Activated naive CD8-positive, alpha-beta T cell treated with anti-CD3 and anti-CD28 coated beads for 36 hours (primary cell): ENCODE data around the gene PHACTR2. TPM values are rescaled to one million over a fixed set of nuclear protein-coding genes. Genes with fewer than 3 reads are reported as not detected.
"Not testable (repeated sequence)": the region's sequence is repeated elsewhere in the genome, so short reads cannot be mapped to it uniquely, and the experiment has no call there.

Source experiments
- DNase-seq: peaks from one replicate; pipeline ENCODE4 v3.0.0; 2021
- H3K27ac Mint-ChIP-seq: one replicate; pipeline ENCODE4 v1.8.0; 2022; ENCODE audit warnings: mild to moderate bottlenecking, moderate library complexity, mixed read lengths
- H3K27me3 Mint-ChIP-seq: one replicate; pipeline ENCODE4 v1.8.0; 2022; ENCODE audit warnings: mild to moderate bottlenecking, mixed read lengths
- H3K36me3 Mint-ChIP-seq: one replicate; pipeline ENCODE4 v1.8.0; 2021; ENCODE audit warnings: mild to moderate bottlenecking, mixed read lengths
- H3K4me1 Mint-ChIP-seq: one replicate; pipeline ENCODE4 v1.8.0; 2021; ENCODE audit warnings: mixed read lengths
- H3K4me3 Mint-ChIP-seq: one replicate; pipeline ENCODE4 v1.8.0; 2022; ENCODE audit warnings: mild to moderate bottlenecking, moderate library complexity, mixed read lengths
- H3K9me3 Mint-ChIP-seq: one replicate; pipeline ENCODE4 v1.8.0; 2022; ENCODE audit warnings: mixed read lengths
- total RNA-seq, 2 experiments: library from RNA; stranded (reverse); gene quantifications; one replicate each; pipeline ENCODE4 v1.2.3, GENCODE V29; 2021

PHACTR2 gene
- total RNA-seq, 2 experiments from 2014 or later = 18.8 to 22.1 TPM

GRCh38 chr6:143734641-143735063 lies 56.9 kb downstream of the PHACTR2 start:
- Mint-ChIP-seq H3K27me3 (no peaks in the 10 kb centered on the region), H3K4me3 (no peak overlapping the region), H3K27ac (no peak overlapping the region), H3K4me1 (peaks cover 32% of the 10 kb centered on the region), H3K36me3 (peaks cover 4% of the 10 kb centered on the region), H3K9me3 (no peaks in the 10 kb centered on the region)
- DNase-seq = no peak

- DNase-seq, H3K9me3 Mint-ChIP-seq, H3K27me3 Mint-ChIP-seq, H3K36me3 Mint-ChIP-seq, H3K4me3 Mint-ChIP-seq, H3K27ac Mint-ChIP-seq: not testable (repeated sequence)
- peaks cover 17% of the 10 kb centered on the region for H3K4me1 Mint-ChIP-seq
These were observed 60.4 kb downstream of the PHACTR2 start for GRCh38 chr6:143738072-143738690.

GRCh38 chr6:143739341-143739851 lies 61.6 kb downstream of the PHACTR2 start:
- peaks cover 9% of the 10 kb centered on the region for H3K4me1 Mint-ChIP-seq
- H3K4me3 Mint-ChIP-seq = no peak overlapping the region
- no peaks in the 10 kb centered on the region for H3K9me3 Mint-ChIP-seq
- H3K27me3 Mint-ChIP-seq = no peaks in the 10 kb centered on the region
- no peak for DNase-seq
- peaks cover 2% of the 10 kb centered on the region for H3K36me3 Mint-ChIP-seq
- H3K27ac Mint-ChIP-seq = no peak overlapping the region

GRCh38 chr6:143740213-143740612 lies 62.4 kb downstream of the PHACTR2 start:
- Mint-ChIP-seq H3K4me3 (no peak overlapping the region), H3K9me3 (no peaks in the 10 kb centered on the region), H3K4me1 (peaks cover 2% of the 10 kb centered on the region), H3K27ac (no peak overlapping the region), H3K27me3 (no peaks in the 10 kb centered on the region), H3K36me3 (peaks cover 2% of the 10 kb centered on the region)
- DNase-seq = no peak

- Mint-ChIP-seq H3K36me3 (peaks cover 2% of the 10 kb centered on the region), H3K4me1 (peaks cover 2% of the 10 kb centered on the region)
These were observed 63.7 kb downstream of the PHACTR2 start for GRCh38 chr6:143741480-143741879.

DNA sequence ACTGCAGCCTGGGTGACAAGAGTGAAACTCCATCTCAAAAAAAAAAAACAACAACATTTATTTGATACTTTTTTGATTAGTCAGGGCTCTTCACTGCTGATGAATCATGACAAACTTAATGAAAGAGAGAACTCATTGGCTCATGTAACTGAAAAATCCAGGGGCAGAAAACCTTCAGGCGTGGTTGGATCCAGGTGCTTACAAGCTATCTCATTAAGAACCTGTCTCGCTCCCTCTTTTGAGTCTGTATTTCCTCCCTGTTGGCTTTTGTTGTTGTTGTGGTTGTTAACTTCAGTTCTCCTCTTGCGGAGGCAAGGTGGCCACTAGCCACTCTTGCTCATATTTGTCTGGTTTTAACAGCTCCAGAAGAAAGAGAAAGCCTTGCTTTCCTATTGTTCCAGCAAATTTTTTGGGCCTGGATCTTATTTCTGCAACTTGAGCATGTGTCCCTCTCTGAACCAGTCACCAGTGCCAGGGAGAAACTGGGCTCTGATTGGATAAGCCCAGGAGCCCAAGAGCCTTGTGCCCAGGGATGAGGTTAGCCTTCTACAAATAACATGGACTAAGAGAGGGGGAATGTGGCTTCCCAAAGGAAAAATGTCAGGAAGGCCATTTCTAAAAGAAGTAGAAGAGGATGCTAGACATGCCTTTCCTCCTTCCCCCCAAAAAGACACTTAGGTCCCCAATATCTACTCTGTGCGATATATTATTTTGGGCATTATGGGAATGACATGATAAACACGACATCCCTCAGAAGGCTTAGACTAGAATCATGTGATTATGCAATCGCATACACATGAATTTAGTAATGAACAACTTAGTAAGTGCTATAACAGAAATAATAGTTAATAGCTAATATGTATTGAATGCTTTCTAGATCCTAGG lies 64.5 kb downstream of the PHACTR2 start:
- Mint-ChIP-seq H3K9me3 (no peaks in the 10 kb centered on the region), H3K27me3 (no peaks in the 10 kb centered on the region), H3K27ac (no peak overlapping the region), H3K4me1 (peaks cover 2% of the 10 kb centered on the region), H3K36me3 (peaks cover 2% of the 10 kb centered on the region), H3K4me3 (no peak overlapping the region)
- no peak for DNase-seq

More at GRCh38 chr6:143741480-143741879, 63.7 kb downstream of the PHACTR2 start:
- H3K27ac Mint-ChIP-seq = no peak overlapping the region
- no peak for DNase-seq
- no peaks in the 10 kb centered on the region for H3K9me3 Mint-ChIP-seq
- H3K4me3 Mint-ChIP-seq = no peak overlapping the region
- no peaks in the 10 kb centered on the region for H3K27me3 Mint-ChIP-seq

DNA sequence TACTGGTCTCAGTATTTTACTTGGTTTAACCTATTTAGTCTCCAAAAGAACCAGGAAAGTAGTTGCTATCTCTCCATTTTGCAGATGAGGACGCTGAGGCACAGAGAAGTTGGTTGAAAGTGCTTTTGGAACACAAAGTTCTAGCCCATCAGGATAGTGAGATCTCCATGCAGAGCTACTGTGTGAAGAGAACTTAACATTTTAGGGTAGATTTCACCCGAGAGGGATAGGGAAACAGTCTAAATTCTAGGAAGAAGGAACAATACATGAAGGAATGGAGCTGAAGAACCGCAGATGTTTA lies 65.1 kb downstream of the PHACTR2 start:
- Mint-ChIP-seq H3K9me3 (no peaks in the 10 kb centered on the region), H3K4me3 (no peak overlapping the region), H3K4me1 (no peaks in the 10 kb centered on the region), H3K27me3 (no peaks in the 10 kb centered on the region), H3K27ac (no peak overlapping the region), H3K36me3 (peaks cover 2% of the 10 kb centered on the region)
- no peak for DNase-seq

- peaks cover 2% of the 10 kb centered on the region for H3K36me3 Mint-ChIP-seq
- no peaks in the 10 kb centered on the region for H3K27me3 Mint-ChIP-seq
- no peaks in the 10 kb centered on the region for H3K4me1 Mint-ChIP-seq
- no peaks in the 10 kb centered on the region for H3K9me3 Mint-ChIP-seq
- H3K4me3 Mint-ChIP-seq = no peak overlapping the region
- no peak for DNase-seq
- no peak overlapping the region for H3K27ac Mint-ChIP-seq
These were observed 65.8 kb downstream of the PHACTR2 start for GRCh38 chr6:143743301-143744166.

- no peaks in the 10 kb centered on the region for H3K9me3 Mint-ChIP-seq
- peaks cover 3% of the 10 kb centered on the region for H3K36me3 Mint-ChIP-seq
- H3K27me3 Mint-ChIP-seq = no peaks in the 10 kb centered on the region
- H3K4me3 Mint-ChIP-seq = no peak overlapping the region
- no peak for DNase-seq
- H3K4me1 Mint-ChIP-seq = no peaks in the 10 kb centered on the region
- H3K27ac Mint-ChIP-seq = no peak overlapping the region
These were observed 66.9 kb downstream of the PHACTR2 start for GRCh38 chr6:143744551-143745165.

GRCh38 chr6:143745166-143746133 lies 67.7 kb downstream of the PHACTR2 start:
- Mint-ChIP-seq H3K36me3 (peaks cover 2% of the 10 kb centered on the region), H3K27ac (no peak overlapping the region), H3K4me3 (no peak overlapping the region), H3K27me3 (no peaks in the 10 kb centered on the region), H3K4me1 (no peaks in the 10 kb centered on the region), H3K9me3 (no peaks in the 10 kb centered on the region)
- DNase-seq = no peak

DNA sequence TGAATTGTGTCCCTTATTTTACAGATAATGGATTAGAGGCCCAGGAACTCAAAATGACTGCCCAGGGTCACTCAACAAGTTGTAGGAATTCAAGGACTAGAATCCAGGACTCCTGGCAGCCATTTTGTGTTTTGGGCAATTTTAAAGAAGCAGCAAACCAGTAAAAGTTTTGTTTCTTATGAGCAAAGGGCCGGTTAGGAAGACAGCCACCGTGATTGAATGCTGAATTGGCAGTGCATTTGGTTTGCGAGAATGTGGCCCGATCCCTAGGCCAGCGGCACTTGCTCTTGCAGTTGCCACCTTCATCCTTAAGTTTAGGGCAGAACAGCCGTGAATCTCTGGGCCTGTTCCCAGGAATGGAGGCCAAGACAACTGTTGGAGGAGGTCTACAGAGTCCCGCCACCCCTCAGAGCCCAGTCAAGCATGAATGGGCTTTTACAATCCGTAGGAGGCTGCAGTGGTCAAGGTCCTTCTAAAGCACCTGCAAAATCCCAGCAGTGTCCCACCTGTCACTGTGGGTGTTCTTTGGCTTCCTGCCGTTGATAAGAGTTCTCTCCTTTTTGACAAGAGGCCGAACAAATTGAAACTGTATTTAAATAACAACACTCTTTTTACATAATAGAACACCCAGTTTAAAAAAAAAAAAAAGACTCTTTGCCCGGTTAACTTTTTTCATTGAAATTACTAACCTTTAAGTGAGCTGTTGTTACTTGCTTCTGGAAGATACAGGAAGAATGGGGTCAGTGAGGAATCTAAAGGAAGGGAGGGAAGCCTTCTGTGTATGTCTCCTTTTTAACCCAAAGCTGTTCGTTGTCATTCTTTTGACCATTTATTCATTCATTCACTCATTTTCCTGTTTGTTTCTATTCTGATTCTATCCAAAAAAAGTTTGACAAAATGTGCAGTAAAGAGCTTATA lies 68.7 kb downstream of the PHACTR2 start:
- Mint-ChIP-seq H3K4me3 (no peak overlapping the region), H3K36me3 (peaks cover 1% of the 10 kb centered on the region), H3K27ac (no peak overlapping the region), H3K9me3 (no peaks in the 10 kb centered on the region), H3K27me3 (no peaks in the 10 kb centered on the region), H3K4me1 (no peaks in the 10 kb centered on the region)
- no peak for DNase-seq

- no peak overlapping the region for H3K4me3 Mint-ChIP-seq
- H3K36me3 Mint-ChIP-seq = peaks cover 1% of the 10 kb centered on the region
- no peaks in the 10 kb centered on the region for H3K27me3 Mint-ChIP-seq
- H3K9me3 Mint-ChIP-seq = no peaks in the 10 kb centered on the region
- H3K4me1 Mint-ChIP-seq = no peaks in the 10 kb centered on the region
- no peak for DNase-seq
- no peak overlapping the region for H3K27ac Mint-ChIP-seq
These were observed 69.6 kb downstream of the PHACTR2 start for GRCh38 chr6:143747347-143747842.

- Mint-ChIP-seq H3K4me3 (no peak overlapping the region), H3K27ac (no peak overlapping the region), H3K27me3 (no peaks in the 10 kb centered on the region), H3K4me1 (no peaks in the 10 kb centered on the region), H3K36me3 (peaks cover 1% of the 10 kb centered on the region), H3K9me3 (no peaks in the 10 kb centered on the region)
- no peak for DNase-seq
These were observed 72.1 kb downstream of the PHACTR2 start for GRCh38 chr6:143749891-143750290.
